Right lobe of liver (tissue), 4 donors: ENCODE data around the gene HSD17B12.

Experiments used
- POLR2A ChIP-seq: fragments of 450-650 bp; IDR thresholded peaks from one replicate; pipeline ENCODE4 v1.6.1; 2017; ENCODE audit warnings: antibody characterized with exemption, mild to moderate bottlenecking
- TF ChIP-seq, protein P1 (sequence below), 4 donors: fragments of 200-600 bp in 3 of 4; fragments of 450-650 bp in 1 of 4; IDR thresholded peaks; one replicate each; pipeline versions ENCODE4 v1.5.1 to v1.8.0; 2016 to 2022; ENCODE audit warnings: antibody characterized with exemption in 4 of 4, mild to moderate bottlenecking in 2 of 4
- donor health status: DM: no; HTN: no; CAD: no.
- donor health status: DM: no; HTN: no; CAD: no.
- donor health status: DM: no; HTN: yes; CAD: no.

- TF ChIP-seq POLR2A = no peak
- TF ChIP-seq, protein P1, sequence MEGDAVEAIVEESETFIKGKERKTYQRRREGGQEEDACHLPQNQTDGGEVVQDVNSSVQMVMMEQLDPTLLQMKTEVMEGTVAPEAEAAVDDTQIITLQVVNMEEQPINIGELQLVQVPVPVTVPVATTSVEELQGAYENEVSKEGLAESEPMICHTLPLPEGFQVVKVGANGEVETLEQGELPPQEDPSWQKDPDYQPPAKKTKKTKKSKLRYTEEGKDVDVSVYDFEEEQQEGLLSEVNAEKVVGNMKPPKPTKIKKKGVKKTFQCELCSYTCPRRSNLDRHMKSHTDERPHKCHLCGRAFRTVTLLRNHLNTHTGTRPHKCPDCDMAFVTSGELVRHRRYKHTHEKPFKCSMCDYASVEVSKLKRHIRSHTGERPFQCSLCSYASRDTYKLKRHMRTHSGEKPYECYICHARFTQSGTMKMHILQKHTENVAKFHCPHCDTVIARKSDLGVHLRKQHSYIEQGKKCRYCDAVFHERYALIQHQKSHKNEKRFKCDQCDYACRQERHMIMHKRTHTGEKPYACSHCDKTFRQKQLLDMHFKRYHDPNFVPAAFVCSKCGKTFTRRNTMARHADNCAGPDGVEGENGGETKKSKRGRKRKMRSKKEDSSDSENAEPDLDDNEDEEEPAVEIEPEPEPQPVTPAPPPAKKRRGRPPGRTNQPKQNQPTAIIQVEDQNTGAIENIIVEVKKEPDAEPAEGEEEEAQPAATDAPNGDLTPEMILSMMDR (IDR thresholded peaks at IDR 0.05) = no peak
Observed at GRCh38 chr11:43687120-43687791, 6.7 kb downstream of the HSD17B12 start.
